AG10803 (cell line): ENCODE data around the gene DAPK3.
"Not testable (repeated sequence)": the region's sequence is repeated elsewhere in the genome, so short reads cannot be mapped to it uniquely, and the experiment has no call there.

Experiments
- DNase-seq: peaks from one replicate; pipeline ENCODE4 v3.0.0; 2010; ENCODE audit warnings: low read depth
- H3K4me3 ChIP-seq: 2 replicates; pipeline ENCODE4 v1.5.1; 2011; ENCODE audit warnings: mild to moderate bottlenecking, low read length, control low read depth
- CTCF ChIP-seq: conservative IDR thresholded peaks from 2 replicates; pipeline ENCODE4 v1.5.1; 2011; ENCODE audit warnings: mild to moderate bottlenecking, low read length, control low read depth, inconsistent platforms

The DAPK3 gene

DNA sequence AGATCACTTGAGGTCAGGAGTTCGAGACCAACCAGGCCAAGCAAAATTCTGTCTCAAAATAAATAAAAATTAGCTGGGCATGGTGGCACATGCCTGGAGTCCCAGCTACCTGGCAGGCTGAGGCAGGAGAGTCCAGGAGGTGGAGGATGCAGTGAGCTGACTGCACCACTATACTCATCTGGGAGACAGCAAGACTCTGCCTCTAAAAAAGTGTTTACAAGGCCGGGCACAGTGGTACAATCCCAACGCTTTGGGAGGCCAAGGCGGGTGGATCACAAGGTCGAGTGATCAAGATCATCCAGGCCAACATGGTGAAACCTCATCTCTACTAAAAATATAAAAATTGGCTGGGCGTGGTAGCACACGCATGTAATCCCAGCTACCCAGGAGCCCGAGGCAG is 4.2 kb upstream of the DAPK3 start:
- TF ChIP-seq CTCF, result no peak
- no peak for DNase-seq
- no peak overlapping the region for H3K4me3 ChIP-seq

- peak overlapping the region; percentile 94 for H3K4me3 ChIP-seq
- TF ChIP-seq CTCF, result no peak
- no peak for DNase-seq
These were observed 539 bp downstream of the DAPK3 start for GRCh38 chr19:3970313-3970807.

GRCh38 chr19:3969435-3970312 is 1.2 kb downstream of the DAPK3 start:
- H3K4me3 ChIP-seq, result peak overlapping the region; percentile 94
- peak; percentile 89 for DNase-seq
- TF ChIP-seq CTCF, result peak; percentile 46

- DNase-seq, result peak; percentile 99
- TF ChIP-seq CTCF, result no peak
- H3K4me3 ChIP-seq, result peak overlapping the region; percentile 94
These were observed 2.1 kb downstream of the DAPK3 start for GRCh38 chr19:3968556-3969434.

DNA sequence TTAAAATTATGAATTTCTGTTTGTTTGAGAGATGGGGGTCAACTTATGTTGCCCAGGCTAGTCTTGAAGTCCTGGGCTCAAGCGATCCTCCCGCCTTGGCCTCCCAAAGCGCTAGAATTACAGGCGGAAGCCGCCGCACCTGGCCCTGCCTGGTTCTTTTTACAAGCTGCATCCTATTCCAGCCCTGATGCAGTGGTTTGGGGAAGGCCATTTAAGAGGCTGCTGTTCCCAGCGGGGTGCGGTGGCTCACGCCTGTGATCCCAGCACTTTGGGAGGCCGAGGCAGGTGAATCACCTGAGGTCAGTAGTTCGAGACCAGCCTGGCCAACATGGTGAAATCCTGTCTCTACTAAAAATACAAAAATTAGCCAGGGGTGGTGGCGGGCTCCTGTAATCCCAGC is 2.9 kb downstream of the DAPK3 start:
- H3K4me3 ChIP-seq, DNase-seq: not testable (repeated sequence)

DNA sequence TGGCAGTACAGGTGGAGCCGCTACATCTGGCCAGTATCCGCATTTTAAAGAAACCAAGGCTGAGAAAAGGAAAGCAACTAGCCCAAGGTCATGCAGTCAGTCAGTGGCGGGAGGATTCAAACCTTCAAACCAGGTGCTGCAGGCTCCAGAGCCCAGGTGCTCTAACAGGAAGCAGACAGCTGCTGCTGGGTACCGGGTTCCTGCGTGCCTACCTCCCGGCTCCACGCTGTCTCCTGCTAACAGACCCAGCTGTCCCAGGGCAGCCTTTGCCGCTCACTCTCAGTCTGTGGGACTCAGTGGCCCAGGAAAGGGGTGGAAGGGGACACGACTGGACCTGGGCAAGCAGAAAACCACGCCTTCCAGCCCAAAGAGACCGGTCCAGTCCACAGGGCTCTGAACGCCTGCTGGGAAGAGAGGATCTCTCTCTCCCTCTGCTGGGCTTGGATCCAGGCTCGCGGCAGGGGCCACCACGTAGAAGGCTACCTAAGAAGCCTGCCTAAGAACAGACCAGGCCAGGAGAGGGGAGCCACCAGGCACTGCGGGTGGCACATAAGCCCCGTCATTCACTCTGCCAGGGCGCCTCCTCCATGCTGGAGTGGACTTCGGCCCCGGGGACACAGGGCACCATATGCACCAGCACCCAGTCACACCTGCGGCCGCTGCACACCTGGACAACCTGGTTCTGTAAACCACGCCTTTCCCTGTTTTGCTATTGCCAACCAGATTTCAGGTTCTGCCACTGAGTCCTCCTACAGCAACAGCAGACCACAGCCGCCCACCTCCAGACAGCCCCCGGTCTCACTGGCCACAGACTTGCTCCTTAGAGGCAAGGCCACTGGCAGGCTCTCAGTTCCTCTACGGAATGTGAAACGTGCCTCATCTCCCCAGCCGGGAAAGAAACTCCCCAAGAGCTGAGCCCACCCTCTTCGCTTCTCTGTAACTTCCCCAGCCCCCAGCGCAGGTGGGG is 4.6 kb downstream of the DAPK3 start:
- DNase-seq, result no peak
- no peak for TF ChIP-seq CTCF
- H3K4me3 ChIP-seq, result no peak overlapping the region
